ENCODE results near the gene CHST5. TPM values are rescaled to one million over a fixed set of nuclear protein-coding genes. Genes with fewer than 3 reads are reported as not detected.
"Not testable (repeated sequence)": the region's sequence is repeated elsewhere in the genome, so short reads cannot be mapped to it uniquely, and the experiment has no call there.

The CHST5 gene
- total RNA-seq, 1 donor from 2014 or later: 0.62 TPM

DNA sequence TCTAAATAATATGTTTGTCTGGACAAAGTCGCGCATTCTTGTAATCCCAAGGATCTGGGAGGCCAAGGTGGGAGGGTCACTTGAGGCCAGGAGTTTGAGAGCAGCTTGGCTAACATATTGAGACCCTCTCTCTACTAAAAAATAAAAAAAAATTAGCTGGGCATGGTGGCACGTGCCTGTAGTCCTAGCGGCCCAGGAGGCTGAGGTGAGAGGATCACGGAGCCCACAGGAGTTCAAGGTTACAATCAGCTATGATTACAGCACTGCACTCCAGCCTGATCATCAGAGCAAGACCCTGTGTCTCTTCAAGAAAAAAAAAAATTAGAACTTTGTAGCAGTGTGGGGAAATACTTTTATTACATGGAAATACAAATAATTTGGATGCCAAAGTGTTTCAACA lies 34.5 kb downstream of the CHST5 start:
- TF ChIP-seq, protein P1, sequence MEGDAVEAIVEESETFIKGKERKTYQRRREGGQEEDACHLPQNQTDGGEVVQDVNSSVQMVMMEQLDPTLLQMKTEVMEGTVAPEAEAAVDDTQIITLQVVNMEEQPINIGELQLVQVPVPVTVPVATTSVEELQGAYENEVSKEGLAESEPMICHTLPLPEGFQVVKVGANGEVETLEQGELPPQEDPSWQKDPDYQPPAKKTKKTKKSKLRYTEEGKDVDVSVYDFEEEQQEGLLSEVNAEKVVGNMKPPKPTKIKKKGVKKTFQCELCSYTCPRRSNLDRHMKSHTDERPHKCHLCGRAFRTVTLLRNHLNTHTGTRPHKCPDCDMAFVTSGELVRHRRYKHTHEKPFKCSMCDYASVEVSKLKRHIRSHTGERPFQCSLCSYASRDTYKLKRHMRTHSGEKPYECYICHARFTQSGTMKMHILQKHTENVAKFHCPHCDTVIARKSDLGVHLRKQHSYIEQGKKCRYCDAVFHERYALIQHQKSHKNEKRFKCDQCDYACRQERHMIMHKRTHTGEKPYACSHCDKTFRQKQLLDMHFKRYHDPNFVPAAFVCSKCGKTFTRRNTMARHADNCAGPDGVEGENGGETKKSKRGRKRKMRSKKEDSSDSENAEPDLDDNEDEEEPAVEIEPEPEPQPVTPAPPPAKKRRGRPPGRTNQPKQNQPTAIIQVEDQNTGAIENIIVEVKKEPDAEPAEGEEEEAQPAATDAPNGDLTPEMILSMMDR (IDR thresholded peaks at IDR 0.05): no peak
- no peaks in the 10 kb centered on the region for H3K9me3 ChIP-seq
- peaks cover 4% of the 10 kb centered on the region for H3K4me1 ChIP-seq
- ATAC-seq: no peak
- H3K27me3 ChIP-seq (ENCODE audit: low read depth): no peaks in the 10 kb centered on the region
- no peak overlapping the region for H3K27ac ChIP-seq
- H3K36me3 ChIP-seq: no peaks in the 10 kb centered on the region
- no peak overlapping the region for H3K4me3 ChIP-seq
- intact Hi-C loops (cut with DNase I): no loop called here
- DNase-seq: no peak

DNA sequence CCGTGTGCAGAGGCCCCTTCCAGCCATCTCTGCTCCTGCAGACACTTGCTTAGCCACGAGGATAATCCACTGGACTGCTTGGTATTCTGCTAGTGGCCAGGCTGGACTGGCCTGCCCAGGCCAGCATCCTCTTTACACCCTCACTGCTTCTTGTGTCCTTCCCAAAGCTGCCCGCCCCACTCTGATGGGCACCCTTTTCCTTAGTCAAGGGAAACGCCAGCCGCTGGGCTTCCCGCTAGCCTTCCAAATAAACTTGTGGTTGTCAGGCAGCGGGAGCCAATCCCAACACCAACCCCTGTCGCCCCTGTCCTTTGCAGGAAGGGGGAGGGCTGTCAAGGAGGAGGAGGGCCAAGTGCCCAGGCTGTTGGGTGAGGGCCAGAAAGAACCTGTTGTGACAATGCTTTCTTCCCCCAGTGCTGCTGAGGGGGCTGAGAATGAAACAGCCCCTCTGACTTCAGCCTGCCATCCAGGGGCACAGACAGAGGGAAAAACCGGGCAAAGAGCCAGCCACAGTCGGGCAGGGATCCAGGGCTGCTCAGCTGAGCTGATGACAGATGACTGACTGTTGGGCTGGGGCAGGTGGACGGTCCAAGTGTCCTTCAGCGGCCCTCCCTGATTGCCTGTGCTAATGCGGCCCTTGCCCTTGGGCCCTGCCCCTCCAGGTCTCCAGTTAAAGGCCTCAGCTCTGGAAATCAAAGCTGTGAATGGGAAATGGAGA lies 37.1 kb downstream of the CHST5 start:
- intact Hi-C loops (cut with DNase I); H3K9me3 ChIP-seq; DNase-seq; H3K36me3 ChIP-seq; H3K27ac ChIP-seq; H3K4me3 ChIP-seq: not testable (repeated sequence)
- peak; percentile 46 to 50 for ATAC-seq
- H3K4me1 ChIP-seq: peaks cover 12% of the 10 kb centered on the region
- peaks cover 13% of the 10 kb centered on the region for H3K27me3 ChIP-seq (ENCODE audit: low read depth)

DNA sequence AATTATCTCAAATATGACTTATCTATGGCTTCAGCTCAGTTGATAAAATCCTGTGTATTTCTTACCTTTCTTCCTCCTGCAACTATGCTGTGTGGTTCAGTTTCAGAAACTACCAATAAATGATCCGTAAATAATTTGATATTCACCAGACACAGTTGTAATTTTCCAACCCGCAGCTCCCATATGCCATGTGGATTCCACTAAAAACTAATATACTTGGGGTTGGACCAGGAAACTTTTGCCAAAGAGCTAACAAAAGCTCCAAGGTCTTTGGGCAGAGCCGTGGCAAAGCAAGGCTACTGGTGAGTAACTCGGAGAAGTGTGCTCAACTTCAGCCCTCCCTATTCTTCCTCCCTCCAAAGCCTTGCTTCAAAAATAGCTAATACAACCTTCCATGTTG lies 38.4 kb downstream of the CHST5 start:
- TF ChIP-seq, protein P1 (IDR thresholded peaks at IDR 0.05): no peak
- ATAC-seq (no peak), DNase-seq (no peak)
- Histone ChIP-seq H3K36me3 (no peaks in the 10 kb centered on the region), H3K9me3 (no peaks in the 10 kb centered on the region), H3K27ac (no peak overlapping the region), H3K27me3 (ENCODE audit: low read depth) (peaks cover 16% of the 10 kb centered on the region), H3K4me1 (peaks cover 12% of the 10 kb centered on the region), H3K4me3 (no peak overlapping the region)
- intact Hi-C loops (cut with DNase I): no loop called here

DNA sequence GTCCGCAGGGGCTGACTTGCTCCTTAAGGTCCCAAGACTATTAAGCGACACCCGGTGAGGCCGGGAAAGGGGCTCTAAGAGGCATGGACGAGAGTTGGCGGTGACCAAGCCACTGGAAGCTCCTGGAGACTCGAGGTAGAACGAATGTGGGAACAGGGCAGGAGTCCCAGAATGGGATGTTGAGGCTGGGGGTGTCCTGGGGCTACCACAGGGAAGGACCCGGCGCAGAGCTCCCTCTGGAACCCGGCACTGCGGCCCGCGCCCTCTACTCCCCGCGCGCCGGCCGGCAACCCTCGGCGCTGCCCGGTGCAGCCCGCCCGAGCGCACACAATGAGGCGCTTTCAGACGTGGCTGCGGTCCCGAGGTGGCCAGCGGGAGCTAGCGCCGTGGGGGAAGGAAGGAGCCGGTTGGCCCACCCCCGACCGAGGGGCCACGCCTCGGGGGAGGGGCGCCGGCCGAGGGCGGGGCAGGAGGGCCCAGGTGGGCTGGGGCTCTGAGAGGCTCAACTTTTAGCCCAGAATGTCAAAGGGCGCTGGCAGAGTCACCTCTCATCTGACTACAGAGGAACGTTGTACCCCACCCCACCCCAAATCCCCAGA lies 40.7 kb downstream of the CHST5 start, which contains the start of gene CHST6:
CHST6 (minus strand) TSS at position 366 of the 599 bp plus-strand sequence. CDS start 15,613 bp downstream, outside the sequence.
- intact Hi-C loops (cut with DNase I): no loop called here
- DNase-seq (no peak), ATAC-seq (peak; percentile 65 to 81)
- Histone ChIP-seq H3K4me3 (peak within 1 kb of the TSS; percentile 42), H3K27me3 (ENCODE audit: low read depth) (peaks cover 28% of the 10 kb centered on the region), H3K9me3 (no peaks in the 10 kb centered on the region), H3K4me1 (peaks cover 12% of the 10 kb centered on the region), H3K27ac (no peak within 1 kb of the TSS), H3K36me3 (no peaks in the 10 kb centered on the region)
- TF ChIP-seq, protein P1 (IDR thresholded peaks at IDR 0.05): no peak

DNA sequence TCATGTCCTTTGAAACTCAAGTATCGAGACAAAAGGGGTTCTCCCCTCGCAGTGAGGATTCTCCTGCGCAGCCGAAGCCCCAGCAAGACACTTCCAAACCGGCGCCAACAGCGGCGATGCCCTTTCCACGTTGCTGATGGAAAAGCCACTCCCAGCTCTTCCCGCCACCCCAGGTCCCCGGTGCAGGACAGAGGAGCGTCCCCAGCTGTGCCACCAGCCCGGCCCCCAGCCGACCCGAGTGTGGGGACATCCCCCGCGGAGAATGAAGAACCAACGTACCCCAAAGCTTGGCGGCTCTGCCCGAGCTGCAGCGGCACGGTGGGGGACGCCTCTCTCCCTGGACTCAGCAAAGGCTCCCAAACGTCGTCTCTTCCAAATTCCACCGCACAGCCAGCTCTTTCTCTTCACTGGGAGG lies 41.2 kb downstream of the CHST5 start:
- peaks cover 12% of the 10 kb centered on the region for H3K4me1 ChIP-seq
- H3K36me3 ChIP-seq: no peaks in the 10 kb centered on the region
- ATAC-seq (peak; percentile 6 to 43), DNase-seq (no peak)
- H3K4me3 ChIP-seq: peak overlapping the region; percentile 42
- peaks cover 33% of the 10 kb centered on the region for H3K27me3 ChIP-seq (ENCODE audit: low read depth)
- no peaks in the 10 kb centered on the region for H3K9me3 ChIP-seq
- TF ChIP-seq, protein P1 (IDR thresholded peaks at IDR 0.05): no peak
- no peak overlapping the region for H3K27ac ChIP-seq
- intact Hi-C loops (cut with DNase I): no loop called here

DNA sequence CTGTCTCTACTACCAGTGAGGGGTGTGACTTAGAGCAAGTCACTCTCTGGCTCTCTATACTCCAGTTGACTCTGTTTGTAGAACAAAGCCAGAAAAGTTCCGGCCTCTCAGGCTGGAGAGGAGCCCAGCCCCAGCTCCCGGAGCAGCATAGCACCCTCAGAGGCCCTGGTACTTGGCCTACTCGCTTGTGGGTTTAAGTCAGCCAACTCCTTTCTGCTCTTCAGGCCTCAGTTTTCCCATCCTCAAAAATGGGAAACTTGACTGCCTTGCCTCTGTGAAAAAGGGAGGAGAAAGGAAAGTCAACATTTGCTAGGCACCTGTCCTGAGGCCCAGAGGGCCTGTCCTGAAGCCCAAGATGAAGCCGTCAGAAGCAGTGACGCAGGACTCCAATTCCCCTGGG lies 41.7 kb downstream of the CHST5 start:
- intact Hi-C loops (cut with DNase I): no loop called here
- Histone ChIP-seq H3K9me3 (no peaks in the 10 kb centered on the region), H3K4me3 (peak overlapping the region; percentile 42), H3K27me3 (ENCODE audit: low read depth) (peaks cover 33% of the 10 kb centered on the region), H3K27ac (no peak overlapping the region), H3K4me1 (peaks cover 12% of the 10 kb centered on the region), H3K36me3 (no peaks in the 10 kb centered on the region)
- ATAC-seq: no peak
- no peak for DNase-seq
- TF ChIP-seq, protein P1 (IDR thresholded peaks at IDR 0.05): no peak
